ENCODE data around the gene ANGPT4.

The ANGPT4 gene

DNA sequence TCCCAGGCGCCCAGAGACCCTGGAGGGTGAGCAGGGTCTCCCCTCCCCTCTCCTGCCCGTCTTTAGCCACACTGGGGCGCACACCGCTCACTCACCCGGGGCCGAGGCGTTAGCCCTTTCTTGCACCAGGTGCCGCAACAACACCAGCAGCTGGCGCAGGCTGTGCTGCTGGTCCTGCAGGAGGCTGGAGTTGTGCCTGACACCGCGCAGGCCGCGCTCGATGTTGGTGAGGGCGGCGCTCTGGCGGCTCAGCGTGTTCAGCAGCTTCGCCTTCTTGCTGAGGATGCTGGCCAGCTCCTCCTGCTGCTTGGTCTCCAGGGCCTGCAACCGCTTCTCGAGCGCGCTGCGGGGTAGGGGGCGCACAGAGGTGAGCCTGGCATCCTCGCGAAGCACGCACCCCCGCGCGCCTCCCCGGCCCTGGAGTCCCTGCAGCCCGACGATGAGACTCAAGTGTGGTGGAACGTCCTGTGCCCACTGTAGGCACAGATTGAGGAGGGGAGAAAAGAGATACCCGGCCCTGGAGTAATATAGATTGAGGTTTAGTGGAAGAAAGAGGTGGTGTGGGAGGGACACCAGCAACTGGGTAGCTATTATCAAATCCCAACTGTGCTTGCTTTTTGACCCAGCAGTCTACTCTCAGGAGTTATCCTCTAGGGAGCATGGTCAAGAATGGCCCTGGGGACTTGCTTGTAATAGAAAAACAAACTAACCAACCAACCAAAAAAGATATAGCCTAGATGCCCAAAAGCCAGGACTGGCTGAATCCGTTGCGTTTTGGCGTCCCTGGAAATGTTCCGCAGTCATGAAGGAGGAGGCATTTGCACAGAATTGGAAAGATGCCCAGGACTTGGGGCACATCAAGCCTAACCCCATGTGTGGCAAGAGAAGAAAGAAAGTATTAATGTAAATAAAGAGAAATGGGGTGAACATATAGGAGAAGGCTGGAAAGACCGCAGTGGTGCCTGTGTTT is 30.9 kb downstream of the ANGPT4 start:
- DNase-seq (ENCODE audit: low read depth, low spot score), result no peak
- no peak overlapping the region for H3K4me3 ChIP-seq (ENCODE audit: low read length)

DNA sequence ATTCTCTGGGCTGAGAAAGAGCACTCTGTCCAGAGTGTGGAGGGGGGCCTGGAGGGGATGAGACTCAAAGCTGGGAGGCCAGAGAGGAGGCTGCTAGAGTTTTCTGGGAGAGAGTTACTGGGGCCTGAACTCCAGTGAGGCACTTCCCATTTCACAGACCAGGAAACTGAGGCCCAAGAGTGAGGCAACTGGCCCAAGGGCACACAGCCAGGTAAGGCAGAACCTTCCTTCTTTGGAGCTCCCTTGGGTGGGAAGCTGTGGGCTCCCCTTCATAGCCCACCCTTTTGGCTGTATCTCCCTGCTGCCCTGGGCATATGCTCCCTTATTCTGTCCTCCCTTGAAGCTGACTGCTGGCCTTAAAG is 34.4 kb downstream of the ANGPT4 start:
- H3K4me3 ChIP-seq (ENCODE audit: low read length), result no peak overlapping the region
- DNase-seq (ENCODE audit: low read depth, low spot score), result no peak

DNA sequence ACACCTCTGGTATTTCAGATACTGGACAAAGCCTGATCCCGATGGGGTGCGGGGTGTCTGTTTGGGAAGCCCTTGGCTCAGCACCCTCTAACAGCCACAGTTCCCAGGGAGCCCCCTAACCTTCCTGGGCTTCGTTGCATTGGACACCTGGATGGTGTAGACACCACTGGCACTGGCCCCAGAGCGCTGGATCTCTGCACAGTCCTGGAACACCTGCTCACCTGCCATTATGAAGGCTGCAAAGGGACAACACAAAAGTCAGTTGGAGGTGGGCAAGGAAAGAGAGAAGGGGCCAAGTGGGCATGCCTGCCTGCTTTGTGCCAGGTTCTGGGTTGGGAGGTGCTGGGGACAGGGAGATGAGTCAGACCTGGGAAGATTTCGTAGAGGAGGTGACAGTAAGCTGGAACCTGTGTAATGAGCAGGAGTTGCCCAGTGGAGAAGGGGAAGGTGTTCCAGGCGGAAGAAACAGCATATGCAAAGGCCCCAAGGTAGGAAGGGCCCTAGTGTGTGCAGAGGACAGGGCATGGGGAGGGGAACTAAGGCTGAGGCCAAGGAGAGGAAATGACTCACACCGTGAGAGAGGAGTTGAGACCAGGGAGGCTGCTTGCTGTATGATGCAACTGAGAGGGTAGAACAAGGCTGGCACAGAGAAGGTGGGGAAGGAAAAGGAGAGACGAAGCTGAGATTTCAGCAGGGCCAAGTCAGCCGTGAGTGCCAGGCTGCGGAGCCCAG is 34.9 kb downstream of the ANGPT4 start:
- DNase-seq (ENCODE audit: low read depth, low spot score), result no peak
- no peak overlapping the region for H3K4me3 ChIP-seq (ENCODE audit: low read length)

DNA sequence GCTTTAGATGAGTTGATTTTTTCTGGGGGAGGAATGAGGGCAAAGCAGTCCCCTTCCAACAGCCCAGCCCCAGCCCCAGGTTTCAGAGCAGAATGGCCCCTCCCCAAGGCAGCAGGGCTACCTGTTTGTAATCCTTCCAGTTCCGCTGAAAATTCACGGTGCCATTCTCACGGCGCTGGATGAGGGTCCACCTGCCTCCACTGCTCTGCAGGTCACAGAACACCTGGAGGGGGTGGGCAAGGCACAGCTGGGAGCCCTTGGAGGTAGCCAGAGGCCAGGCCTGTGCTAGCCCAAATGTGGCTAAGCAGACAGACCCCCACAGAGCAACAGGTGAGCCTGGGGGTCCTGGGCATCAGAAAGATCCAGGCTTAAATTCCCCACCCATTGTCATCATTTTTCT is 36.5 kb downstream of the ANGPT4 start:
- H3K4me3 ChIP-seq (ENCODE audit: low read length), result no peak overlapping the region
- no peak for DNase-seq (ENCODE audit: low read depth, low spot score)

DNA sequence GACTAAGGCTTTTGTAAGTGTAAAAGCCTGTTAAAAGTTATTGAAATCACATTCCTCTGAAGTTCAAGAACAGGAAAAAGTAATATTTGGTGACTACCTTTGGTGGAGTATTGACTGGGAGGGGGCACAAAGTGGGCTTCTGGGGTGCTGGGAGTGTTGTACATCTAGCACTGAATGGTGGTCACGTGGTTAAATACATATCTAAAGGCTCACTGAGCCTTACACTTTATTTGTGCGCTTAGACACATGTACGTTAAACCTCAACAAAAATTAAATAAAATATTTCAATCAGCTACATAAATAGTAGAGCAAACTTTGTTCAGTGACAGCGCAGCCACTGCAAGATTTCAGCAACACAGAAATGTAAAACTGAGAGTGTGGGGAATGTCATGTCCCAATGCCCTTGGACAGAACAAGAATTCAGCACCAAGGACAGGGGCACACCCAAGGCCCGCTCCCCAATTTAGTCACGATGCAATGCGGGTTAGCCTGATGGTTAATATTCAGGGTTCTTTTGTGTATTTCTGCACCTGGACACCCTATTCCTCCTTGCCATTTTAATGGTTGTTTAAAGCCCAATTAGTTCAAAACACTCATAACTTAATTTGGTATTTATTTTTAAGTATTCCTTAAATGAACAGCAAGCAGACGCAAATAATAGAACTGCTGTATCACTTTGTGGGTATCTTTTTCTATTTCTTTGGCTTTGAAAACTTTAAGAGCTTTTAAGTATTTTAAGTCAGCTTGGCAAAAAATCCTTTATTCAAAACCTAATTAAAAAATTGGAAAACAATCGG is 37.4 kb downstream of the ANGPT4 start:
- no peak overlapping the region for H3K4me3 ChIP-seq (ENCODE audit: low read length)
- DNase-seq (ENCODE audit: low read depth, low spot score), result peak; percentile 22

DNA sequence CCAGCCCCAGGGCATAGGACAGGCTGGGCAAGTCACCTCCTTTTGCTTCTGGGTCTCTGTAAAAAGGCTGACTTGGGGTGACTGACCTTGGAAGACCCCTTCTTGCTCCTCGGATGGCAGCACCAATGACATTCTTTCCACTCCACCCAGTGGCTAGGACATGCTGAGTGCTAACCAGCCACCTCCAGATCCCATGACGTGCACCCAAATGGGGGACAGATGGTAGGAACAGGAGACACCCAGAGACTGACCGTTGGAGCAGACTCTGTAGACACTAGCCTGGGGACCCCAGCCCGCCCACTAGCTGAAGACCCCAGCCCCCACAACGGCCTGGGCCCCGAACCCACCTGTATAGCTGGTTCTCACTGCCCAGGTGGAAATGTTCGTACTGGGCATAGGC is 38.3 kb downstream of the ANGPT4 start:
- no peak overlapping the region for H3K4me3 ChIP-seq (ENCODE audit: low read length)
- no peak for DNase-seq (ENCODE audit: low read depth, low spot score)

DNA sequence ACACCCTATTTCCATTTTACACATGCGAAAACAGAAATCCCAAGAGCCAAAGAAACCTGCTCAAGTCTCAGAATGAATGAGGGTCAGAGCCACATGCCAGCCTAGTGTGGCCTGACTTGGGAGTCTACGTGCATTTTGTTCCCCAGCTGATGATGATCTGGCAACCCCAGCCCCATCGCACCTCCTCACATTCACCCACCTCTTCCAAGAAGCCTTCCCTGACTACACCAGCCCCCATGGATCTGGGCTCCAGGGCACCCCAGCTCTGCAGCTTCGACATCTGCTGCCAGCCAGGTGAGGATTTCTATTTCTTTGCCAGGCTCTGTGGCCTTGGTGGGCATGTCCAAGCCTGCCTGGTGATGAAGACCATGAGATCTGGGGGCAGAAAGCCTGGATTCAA is 41.0 kb downstream of the ANGPT4 start:
- no peak for DNase-seq (ENCODE audit: low read depth, low spot score)
- H3K4me3 ChIP-seq (ENCODE audit: low read length), result no peak overlapping the region

DNA sequence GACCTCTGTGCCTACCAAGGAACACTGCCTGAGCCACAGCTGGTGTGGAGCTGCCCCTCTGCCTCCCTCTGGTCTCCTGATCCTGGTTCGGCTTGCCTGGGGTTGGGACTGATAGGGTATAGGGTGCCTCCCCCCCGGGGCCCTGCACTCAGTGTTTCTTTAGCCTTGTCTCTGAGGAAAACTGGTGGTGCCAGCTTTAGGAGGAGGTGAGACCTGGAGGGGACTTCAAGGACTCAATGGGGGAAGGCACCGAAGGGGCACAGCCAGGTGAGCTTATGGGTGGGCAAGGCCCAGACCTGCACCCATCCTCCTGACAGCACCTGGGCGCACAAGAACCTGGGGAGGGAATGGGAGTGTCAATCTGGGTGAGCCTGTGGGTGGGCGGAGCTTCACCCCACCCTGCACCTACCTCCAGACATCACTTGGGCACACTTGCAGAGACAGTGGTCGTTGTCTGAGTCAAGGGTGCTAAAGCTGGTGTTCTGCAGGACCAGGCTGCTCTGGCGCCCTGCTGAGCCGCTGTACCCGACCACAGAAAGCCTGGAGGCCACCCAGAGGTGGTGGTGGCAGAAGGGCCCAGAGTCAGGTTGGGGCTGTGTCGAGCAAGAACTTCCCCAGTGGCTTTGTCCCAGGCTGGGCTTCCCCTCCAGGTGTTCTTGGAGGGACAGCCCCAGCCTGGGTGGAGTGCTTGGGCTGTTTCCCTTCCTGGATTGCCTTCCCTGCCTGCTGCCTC is 42.1 kb downstream of the ANGPT4 start:
- no peak for DNase-seq (ENCODE audit: low read depth, low spot score)
- H3K4me3 ChIP-seq (ENCODE audit: low read length), result no peak overlapping the region

DNA sequence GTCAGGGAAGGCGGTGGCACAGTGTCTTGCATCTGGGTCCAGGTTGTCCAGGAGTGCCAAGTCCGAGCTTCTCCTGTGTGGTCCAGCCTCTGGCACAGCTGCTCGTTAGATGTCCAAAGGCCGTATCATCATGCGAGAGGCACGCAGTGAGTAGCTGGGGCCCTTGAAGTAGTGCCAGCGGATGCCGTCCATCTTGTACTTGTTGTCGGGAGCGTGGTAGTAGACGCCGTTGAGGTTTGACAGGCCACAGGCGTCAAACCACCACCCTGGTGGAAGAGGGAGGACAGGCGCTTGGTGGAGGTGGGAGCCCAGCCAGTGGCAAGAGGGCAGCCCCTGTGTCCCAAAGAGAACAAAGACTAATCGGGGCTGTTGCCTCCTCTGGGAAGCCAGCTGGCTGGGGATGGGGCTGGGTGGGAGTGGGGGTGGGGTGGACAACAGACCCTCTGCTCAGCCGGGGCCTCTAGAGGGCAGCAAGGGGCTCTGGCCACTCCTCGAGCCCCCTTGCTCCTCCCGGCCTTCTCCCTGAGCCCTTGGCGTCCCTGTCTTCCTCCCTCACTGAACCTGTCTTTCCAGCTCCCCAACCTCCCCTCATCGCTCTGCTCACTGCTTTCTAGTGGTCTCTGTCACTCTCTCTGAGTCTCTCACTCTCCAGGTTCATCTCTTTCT is 43.1 kb downstream of the ANGPT4 start:
- no peak for DNase-seq (ENCODE audit: low read depth, low spot score)
- no peak overlapping the region for H3K4me3 ChIP-seq (ENCODE audit: low read length)

DNA sequence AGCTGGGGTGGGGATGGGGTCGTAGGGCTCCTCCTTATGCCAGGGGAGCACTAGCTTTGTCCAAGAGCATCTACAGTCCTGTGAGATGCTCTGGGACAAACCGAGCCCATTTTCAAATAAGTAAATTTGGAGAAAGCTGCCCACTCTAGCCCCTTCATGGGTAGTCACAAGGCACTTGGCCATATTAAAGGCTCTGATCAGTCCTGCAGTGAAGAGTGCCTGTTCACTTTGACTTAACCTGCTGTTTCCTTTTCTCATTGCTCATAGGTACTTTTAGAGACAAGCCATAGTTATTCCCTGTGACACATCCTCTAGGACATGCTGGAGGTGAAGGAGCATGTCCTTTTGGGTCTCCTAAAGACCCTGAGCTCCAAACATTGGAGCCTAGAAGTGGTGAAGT is 44.2 kb downstream of the ANGPT4 start:
- no peak overlapping the region for H3K4me3 ChIP-seq (ENCODE audit: low read length)
- DNase-seq (ENCODE audit: low read depth, low spot score), result no peak

DNA sequence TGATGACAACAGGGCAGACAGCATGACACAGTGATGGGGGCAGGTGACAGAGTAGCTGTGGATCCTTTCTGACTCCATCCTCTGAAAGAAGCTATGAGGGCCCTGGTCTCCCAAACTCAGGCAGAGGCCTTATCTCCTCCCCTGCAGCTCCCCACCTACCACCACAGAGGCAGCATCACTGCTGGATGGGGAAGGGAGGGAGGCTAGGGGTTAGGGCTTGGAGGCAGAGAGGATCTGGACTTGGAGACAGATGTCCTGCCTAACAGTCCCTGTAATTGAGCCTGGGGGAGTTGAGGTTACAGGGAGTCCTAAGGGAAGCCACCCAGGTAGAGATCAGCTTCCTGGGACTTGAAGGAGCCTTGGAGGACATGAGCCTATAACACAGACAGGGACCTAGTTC is 44.7 kb downstream of the ANGPT4 start:
- no peak overlapping the region for H3K4me3 ChIP-seq (ENCODE audit: low read length)
- DNase-seq (ENCODE audit: low read depth, low spot score), result no peak

DNA sequence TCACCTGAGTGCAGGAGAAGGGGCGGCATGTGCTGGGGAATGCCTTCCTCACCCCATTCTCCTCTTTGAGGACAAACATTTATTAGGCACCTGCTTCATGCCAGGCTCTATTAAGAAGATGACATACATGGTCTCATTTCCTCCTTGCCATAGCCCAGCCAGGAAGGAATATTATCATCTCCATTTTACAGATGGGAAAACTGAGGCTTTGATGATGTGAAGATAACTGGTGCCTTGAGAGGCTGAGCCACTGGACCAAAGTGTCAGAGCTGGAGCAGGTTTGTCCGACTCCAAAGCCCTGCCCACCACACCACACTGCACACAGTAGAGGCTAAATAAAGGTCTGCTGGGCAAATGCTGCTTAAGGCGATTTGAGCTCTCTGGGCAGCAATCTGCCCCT is 45.4 kb downstream of the ANGPT4 start:
- no peak overlapping the region for H3K4me3 ChIP-seq (ENCODE audit: low read length)
- DNase-seq (ENCODE audit: low read depth, low spot score), result no peak

DNA sequence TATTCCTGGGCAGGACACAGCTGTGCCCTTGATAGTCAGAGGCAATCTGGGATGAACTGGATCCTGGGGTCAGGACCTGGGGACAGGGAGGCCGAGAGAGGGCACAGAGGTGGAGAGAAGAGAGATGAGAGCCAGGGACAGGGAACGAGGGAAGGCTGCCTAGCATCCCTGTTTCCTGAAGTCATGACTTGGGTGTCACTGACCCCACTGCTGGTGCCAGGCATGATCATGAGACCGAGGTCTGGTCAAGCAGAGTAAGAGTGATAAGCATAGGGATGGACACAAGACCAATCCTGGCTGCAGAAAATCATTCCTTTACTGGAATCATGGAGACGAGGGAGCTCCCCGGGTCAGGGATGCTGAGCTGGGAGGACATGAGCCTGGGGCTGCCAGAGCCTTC is 46.5 kb downstream of the ANGPT4 start:
- DNase-seq (ENCODE audit: low read depth, low spot score), result no peak
- H3K4me3 ChIP-seq (ENCODE audit: low read length), result no peak overlapping the region

DNA sequence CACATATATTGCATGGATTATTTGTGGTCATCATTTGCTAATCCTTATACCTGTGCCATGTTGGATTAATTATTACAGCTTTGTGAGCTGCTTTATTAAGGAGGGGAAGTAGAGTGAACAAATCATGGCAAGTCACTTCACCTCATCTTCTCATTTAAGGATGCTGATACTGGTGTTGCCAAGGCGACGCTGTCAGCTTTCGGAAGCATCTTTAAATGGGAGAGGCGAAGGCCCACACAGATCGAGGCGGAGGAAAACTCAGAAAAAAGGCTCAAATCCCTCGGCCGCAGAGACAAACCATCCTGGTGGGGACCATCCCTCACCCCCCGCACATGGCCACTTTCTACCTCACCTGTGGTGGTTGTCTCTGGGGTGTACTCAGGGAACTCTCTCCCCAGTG is 47.9 kb downstream of the ANGPT4 start:
- no peak overlapping the region for H3K4me3 ChIP-seq (ENCODE audit: low read length)
- no peak for DNase-seq (ENCODE audit: low read depth, low spot score)

DNA sequence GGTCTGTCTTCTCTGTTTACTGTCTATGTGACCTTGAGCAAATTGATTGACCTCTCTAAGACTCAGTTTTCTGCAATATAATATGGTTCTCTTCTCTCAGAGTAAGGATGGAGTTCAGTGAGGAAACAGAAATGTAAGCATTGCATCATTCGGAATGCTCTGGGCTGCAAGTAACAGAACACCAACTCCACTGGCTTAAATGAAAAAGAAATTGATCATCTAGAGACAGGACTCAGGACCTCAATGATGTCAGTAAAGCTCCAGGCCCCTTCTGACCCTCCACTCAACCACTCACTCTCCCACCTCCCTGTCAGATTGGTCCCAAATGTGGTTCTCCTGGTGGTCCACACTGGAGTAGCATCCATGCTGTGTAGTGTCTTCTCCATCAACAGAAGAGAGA is 50.7 kb downstream of the ANGPT4 start:
- no peak for DNase-seq (ENCODE audit: low read depth, low spot score)
- no peak overlapping the region for H3K4me3 ChIP-seq (ENCODE audit: low read length)

DNA sequence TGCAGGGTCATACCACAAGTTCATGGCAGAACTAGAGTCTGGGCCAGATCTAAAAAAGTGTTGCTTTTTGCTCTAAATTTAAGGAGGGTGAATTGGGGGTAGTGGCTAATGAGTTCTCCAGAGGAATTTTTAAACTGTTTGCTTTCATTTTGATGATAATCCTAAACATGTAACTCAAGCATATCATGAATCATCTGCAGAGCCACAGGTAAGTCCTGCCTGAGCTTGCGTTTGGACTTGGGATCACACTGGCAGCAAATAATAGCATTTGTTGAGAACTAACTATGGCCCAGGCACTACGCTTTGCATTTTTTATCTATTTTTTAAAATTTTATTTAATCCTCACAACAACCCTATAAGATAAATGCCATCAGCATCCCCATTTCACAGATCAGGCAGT is 55.2 kb downstream of the ANGPT4 start:
- no peak overlapping the region for H3K4me3 ChIP-seq (ENCODE audit: low read length)
- DNase-seq (ENCODE audit: low read depth, low spot score), result no peak

DNA sequence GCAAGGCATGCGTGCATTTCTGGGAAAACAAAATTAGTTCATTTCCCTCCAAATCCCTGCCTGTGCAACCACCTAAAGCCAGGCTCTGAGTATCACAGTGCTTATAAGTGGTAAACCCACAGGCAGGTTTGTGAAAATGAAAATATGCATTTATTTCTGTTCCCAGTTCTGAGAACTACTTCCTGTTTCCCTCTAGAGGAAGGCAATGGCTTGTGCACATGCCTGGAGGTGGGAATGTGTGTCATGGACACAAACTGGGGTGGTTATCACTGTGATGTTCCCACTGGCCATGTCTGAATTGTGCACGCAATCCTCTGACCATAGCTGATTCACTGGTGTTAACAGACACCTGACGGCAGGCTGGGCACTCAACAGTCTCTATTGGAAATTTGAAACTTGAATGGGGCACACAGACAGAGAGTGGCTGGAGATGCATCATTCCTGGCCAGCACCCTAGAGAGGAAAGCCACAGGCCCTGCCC is 56.3 kb downstream of the ANGPT4 start:
- no peak for DNase-seq (ENCODE audit: low read depth, low spot score)
- H3K4me3 ChIP-seq (ENCODE audit: low read length), result no peak overlapping the region

DNA sequence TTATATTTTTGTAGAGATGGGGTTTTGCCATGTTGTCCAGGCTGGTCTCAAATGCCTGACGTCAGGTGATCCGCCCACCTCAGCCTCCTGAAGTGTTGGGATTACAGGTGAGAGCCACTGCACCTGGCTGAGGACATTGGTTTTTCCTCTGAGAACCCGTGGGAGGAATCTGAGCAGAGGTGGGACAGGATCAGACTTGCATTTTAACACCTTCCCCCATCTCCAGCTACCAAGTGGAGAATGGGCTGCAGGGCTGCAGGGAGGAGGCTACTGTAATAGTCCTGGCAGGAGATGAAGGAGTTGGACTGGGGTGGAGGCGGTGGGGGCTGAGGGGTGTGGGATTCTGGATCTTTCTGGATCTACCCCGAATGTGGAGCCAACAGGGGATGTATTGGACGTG is 58.1 kb downstream of the ANGPT4 start:
- H3K4me3 ChIP-seq (ENCODE audit: low read length), result no peak overlapping the region
- no peak for DNase-seq (ENCODE audit: low read depth, low spot score)

DNA sequence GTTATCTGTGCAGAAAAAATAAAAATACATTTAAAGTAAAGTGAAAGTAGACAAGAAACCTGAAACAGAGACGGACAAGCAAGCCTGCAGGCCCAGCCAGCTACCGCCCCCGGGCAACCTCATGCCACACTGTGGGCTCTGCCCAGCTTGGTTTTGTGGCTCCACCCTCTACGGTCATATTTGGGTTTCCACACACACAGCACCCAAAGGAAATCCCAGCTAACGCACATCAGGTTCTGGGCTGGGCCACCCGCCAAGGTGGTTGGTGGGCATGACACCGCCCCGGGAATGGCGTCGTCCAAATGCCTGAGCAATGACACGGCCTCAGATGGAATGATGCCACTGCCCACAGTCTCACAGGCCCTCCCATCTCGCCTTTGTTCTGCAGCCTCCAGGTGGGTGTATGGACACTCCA is 59.8 kb downstream of the ANGPT4 start:
- DNase-seq (ENCODE audit: low read depth, low spot score), result no peak
- H3K4me3 ChIP-seq (ENCODE audit: low read length), result no peak overlapping the region
